Chondrocyte (in vitro differentiated cells): ENCODE results near the gene LAMA1. TPM values are rescaled to one million over a fixed set of nuclear protein-coding genes. Genes with fewer than 3 reads are reported as not detected.

Experiments used
- DNase-seq: peaks from one replicate; pipeline ENCODE4 v3.0.0; 2021; ENCODE audit warnings: mixed read lengths, low spot score
- H3K27ac Mint-ChIP-seq: one replicate; pipeline ENCODE4 v1.8.0; 2021; ENCODE audit warnings: mild to moderate bottlenecking, moderate library complexity, mixed read lengths; ENCODE audit not compliant: unreplicated experiment
- H3K27me3 Mint-ChIP-seq: 2 replicates; pipeline ENCODE4 v1.8.0; 2021; ENCODE audit warnings: low read depth, mixed read lengths
- H3K36me3 Mint-ChIP-seq: 2 replicates; pipeline ENCODE4 v1.8.0; 2021; ENCODE audit warnings: low read depth, mixed read lengths
- H3K4me1 Mint-ChIP-seq: 2 replicates; pipeline ENCODE4 v1.8.0; 2021; ENCODE audit warnings: low read depth, mild to moderate bottlenecking, mixed read lengths
- H3K4me3 Mint-ChIP-seq: one replicate; pipeline ENCODE4 v1.8.0; 2021; ENCODE audit warnings: mild to moderate bottlenecking, moderate library complexity, mixed read lengths; ENCODE audit not compliant: unreplicated experiment
- H3K9me3 Mint-ChIP-seq: 2 replicates; pipeline ENCODE4 v1.8.0; 2021; ENCODE audit warnings: low read depth, mixed read lengths
- CTCF ChIP-seq: fragments of 200-600 bp; sonication (generic); IDR thresholded peaks from 2 replicates; pipeline ENCODE4 v1.5.0; 2021; ENCODE audit warnings: antibody characterized with exemption, mild to moderate bottlenecking, moderate library complexity
- total RNA-seq: library from RNA; stranded (reverse); gene quantifications from 3 replicates; pipeline ENCODE4 v1.2.1, GENCODE V29; 2021

The LAMA1 gene
- total RNA-seq, 1 donor from 2014 or later: 2.3 TPM

- no peaks in the 10 kb centered on the region for H3K27me3 Mint-ChIP-seq
- no peaks in the 10 kb centered on the region for H3K36me3 Mint-ChIP-seq
- H3K27ac Mint-ChIP-seq: no peak overlapping the region
- H3K9me3 Mint-ChIP-seq: no peaks in the 10 kb centered on the region
- H3K4me3 Mint-ChIP-seq: no peak overlapping the region
- H3K4me1 Mint-ChIP-seq: peaks cover 30% of the 10 kb centered on the region
- no peak for TF ChIP-seq CTCF
- DNase-seq: no peak
These were observed 48.6 kb downstream of the LAMA1 start for GRCh38 chr18:7068871-7069590.

GRCh38 chr18:7066965-7067555 lies 50.5 kb downstream of the LAMA1 start:
- TF ChIP-seq CTCF: no peak
- DNase-seq: no peak
- H3K4me1 Mint-ChIP-seq: peaks cover 31% of the 10 kb centered on the region

GRCh38 chr18:7065736-7066135 lies 51.9 kb downstream of the LAMA1 start:
- peaks cover 36% of the 10 kb centered on the region for H3K4me1 Mint-ChIP-seq
- H3K36me3 Mint-ChIP-seq: no peaks in the 10 kb centered on the region
- no peak overlapping the region for H3K27ac Mint-ChIP-seq
- no peaks in the 10 kb centered on the region for H3K9me3 Mint-ChIP-seq
- no peak for TF ChIP-seq CTCF
- DNase-seq: no peak
- no peak overlapping the region for H3K4me3 Mint-ChIP-seq
- no peaks in the 10 kb centered on the region for H3K27me3 Mint-ChIP-seq

More at GRCh38 chr18:7066965-7067555, 50.5 kb downstream of the LAMA1 start:
- no peaks in the 10 kb centered on the region for H3K36me3 Mint-ChIP-seq
- no peaks in the 10 kb centered on the region for H3K9me3 Mint-ChIP-seq
- H3K27me3 Mint-ChIP-seq: no peaks in the 10 kb centered on the region
- no peak overlapping the region for H3K4me3 Mint-ChIP-seq
- peak overlapping the region; percentile 71 for H3K27ac Mint-ChIP-seq

GRCh38 chr18:7064346-7064745 lies 53.3 kb downstream of the LAMA1 start:
- Mint-ChIP-seq H3K36me3 (no peaks in the 10 kb centered on the region), H3K9me3 (no peaks in the 10 kb centered on the region), H3K27me3 (no peaks in the 10 kb centered on the region), H3K27ac (no peak overlapping the region), H3K4me3 (no peak overlapping the region), H3K4me1 (peaks cover 45% of the 10 kb centered on the region)
- no peak for TF ChIP-seq CTCF
- no peak for DNase-seq

GRCh38 chr18:7062811-7063210 lies 54.8 kb downstream of the LAMA1 start:
- no peak overlapping the region for H3K4me3 Mint-ChIP-seq
- no peak for DNase-seq
- no peaks in the 10 kb centered on the region for H3K36me3 Mint-ChIP-seq
- no peaks in the 10 kb centered on the region for H3K27me3 Mint-ChIP-seq
- no peaks in the 10 kb centered on the region for H3K9me3 Mint-ChIP-seq
- H3K27ac Mint-ChIP-seq: no peak overlapping the region
- H3K4me1 Mint-ChIP-seq: peaks cover 37% of the 10 kb centered on the region
- TF ChIP-seq CTCF: no peak
